BLaER1 (cell line): ENCODE results near the gene ATG7.
"Not testable (repeated sequence)": the region's sequence is repeated elsewhere in the genome, so short reads cannot be mapped to it uniquely, and the experiment has no call there.

Experiments
- H3K27ac ChIP-seq: shearing (Covaris generic); formaldehyde crosslinking; 2 replicates; pipeline ENCODE4 v1.8.1; 2022
- H3K27me3 ChIP-seq: shearing (Covaris generic); formaldehyde crosslinking; 2 replicates; pipeline ENCODE4 v1.8.1; 2022
- H3K36me3 ChIP-seq: shearing (Covaris generic); formaldehyde crosslinking; 2 replicates; pipeline ENCODE4 v1.8.1; 2022
- H3K4me1 ChIP-seq: shearing (Covaris generic); formaldehyde crosslinking; 2 replicates; pipeline ENCODE4 v1.8.1; 2022
- H3K4me2 ChIP-seq: shearing (Covaris generic); formaldehyde crosslinking; 2 replicates; pipeline ENCODE4 v1.8.1; 2022
- H3K4me3 ChIP-seq: shearing (Covaris generic); formaldehyde crosslinking; 2 replicates; pipeline ENCODE4 v1.8.1; 2022
- H3K9ac ChIP-seq: shearing (Covaris generic); formaldehyde crosslinking; 2 replicates; pipeline ENCODE4 v1.8.1; 2022
- H3K9me3 ChIP-seq: shearing (Covaris generic); formaldehyde crosslinking; 2 replicates; pipeline ENCODE4 v1.8.1; 2022
- H4K20me1 ChIP-seq: shearing (Covaris generic); formaldehyde crosslinking; 2 replicates; pipeline ENCODE4 v1.8.1; 2022
- Cebpa-rat ChIP-seq: shearing (Covaris generic); IDR thresholded peaks from 2 replicates; pipeline ENCODE4 v1.8.1; 2022

ATG7 gene

GRCh38 chr3:11335056-11335608 lies 62.9 kb downstream of the ATG7 start:
- Histone ChIP-seq H3K27ac (no peak overlapping the region), H3K4me1 (no peaks in the 10 kb centered on the region), H3K9me3 (no peaks in the 10 kb centered on the region), H3K9ac (no peak overlapping the region), H3K4me2 (no peak overlapping the region), H3K4me3 (no peak overlapping the region), H4K20me1 (no peaks in the 10 kb centered on the region), H3K36me3 (peaks cover 17% of the 10 kb centered on the region), H3K27me3 (no peaks in the 10 kb centered on the region)
- TF ChIP-seq Cebpa-rat, result no peak

- Histone ChIP-seq H3K4me2 (no peak overlapping the region), H3K27ac (no peak overlapping the region), H3K4me1 (no peaks in the 10 kb centered on the region), H3K9ac (no peak overlapping the region), H3K27me3 (no peaks in the 10 kb centered on the region), H3K9me3 (no peaks in the 10 kb centered on the region), H3K36me3 (peaks cover 29% of the 10 kb centered on the region), H3K4me3 (no peak overlapping the region), H4K20me1 (no peaks in the 10 kb centered on the region)
- TF ChIP-seq Cebpa-rat, result no peak
Observed at GRCh38 chr3:11339541-11339940, 67.3 kb downstream of the ATG7 start.

GRCh38 chr3:11346416-11346815 lies 74.2 kb downstream of the ATG7 start:
- H4K20me1 ChIP-seq, result no peaks in the 10 kb centered on the region
- H3K27me3 ChIP-seq, result no peaks in the 10 kb centered on the region
- no peak overlapping the region for H3K27ac ChIP-seq
- H3K9ac ChIP-seq, result no peak overlapping the region
- H3K4me3 ChIP-seq, result no peak overlapping the region
- no peaks in the 10 kb centered on the region for H3K4me1 ChIP-seq
- peaks cover 68% of the 10 kb centered on the region for H3K36me3 ChIP-seq
- H3K9me3 ChIP-seq, result peaks cover 16% of the 10 kb centered on the region
- no peak overlapping the region for H3K4me2 ChIP-seq
- TF ChIP-seq Cebpa-rat, result no peak

- not testable (repeated sequence) for H3K4me1 ChIP-seq, H3K9ac ChIP-seq, H4K20me1 ChIP-seq, H3K27me3 ChIP-seq, H3K27ac ChIP-seq, H3K4me2 ChIP-seq, H3K4me3 ChIP-seq
- H3K9me3 ChIP-seq, result peaks cover 16% of the 10 kb centered on the region
- H3K36me3 ChIP-seq, result peaks cover 76% of the 10 kb centered on the region
Observed at GRCh38 chr3:11348877-11349276, 76.7 kb downstream of the ATG7 start.

- no peaks in the 10 kb centered on the region for H4K20me1 ChIP-seq
- no peak for TF ChIP-seq Cebpa-rat
- peaks cover 16% of the 10 kb centered on the region for H3K9me3 ChIP-seq
- H3K4me2 ChIP-seq, result no peak overlapping the region
- H3K27ac ChIP-seq, result no peak overlapping the region
- H3K27me3 ChIP-seq, result no peaks in the 10 kb centered on the region
- peaks cover 74% of the 10 kb centered on the region for H3K36me3 ChIP-seq
- no peak overlapping the region for H3K4me3 ChIP-seq
- no peaks in the 10 kb centered on the region for H3K4me1 ChIP-seq
- H3K9ac ChIP-seq, result no peak overlapping the region
Observed at GRCh38 chr3:11349446-11349845, 77.2 kb downstream of the ATG7 start.

- H3K4me2 ChIP-seq, result no peak overlapping the region
Observed at GRCh38 chr3:11350374-11350773, 78.2 kb downstream of the ATG7 start.

GRCh38 chr3:11351451-11351850 lies 79.3 kb downstream of the ATG7 start:
- no peak for TF ChIP-seq Cebpa-rat
- peaks cover 60% of the 10 kb centered on the region for H3K36me3 ChIP-seq
- H4K20me1 ChIP-seq, result no peaks in the 10 kb centered on the region
- no peaks in the 10 kb centered on the region for H3K4me1 ChIP-seq
- H3K9ac ChIP-seq, result no peak overlapping the region
- no peaks in the 10 kb centered on the region for H3K27me3 ChIP-seq
- H3K4me3 ChIP-seq, result no peak overlapping the region
- no peak overlapping the region for H3K27ac ChIP-seq
- no peak overlapping the region for H3K4me2 ChIP-seq
- peaks cover 16% of the 10 kb centered on the region for H3K9me3 ChIP-seq

More at GRCh38 chr3:11350374-11350773, 78.2 kb downstream of the ATG7 start:
- H3K9me3 ChIP-seq, result peaks cover 16% of the 10 kb centered on the region
- H4K20me1 ChIP-seq, result no peaks in the 10 kb centered on the region
- no peak overlapping the region for H3K4me3 ChIP-seq
- H3K27ac ChIP-seq, result no peak overlapping the region
- no peak overlapping the region for H3K9ac ChIP-seq
- no peak for TF ChIP-seq Cebpa-rat
- no peaks in the 10 kb centered on the region for H3K27me3 ChIP-seq
- H3K36me3 ChIP-seq, result peaks cover 66% of the 10 kb centered on the region
- H3K4me1 ChIP-seq, result no peaks in the 10 kb centered on the region

GRCh38 chr3:11356269-11356668 lies 84.1 kb downstream of the ATG7 start:
- Histone ChIP-seq H3K27me3 (no peaks in the 10 kb centered on the region), H3K9me3 (no peaks in the 10 kb centered on the region), H3K4me2 (no peak overlapping the region), H4K20me1 (no peaks in the 10 kb centered on the region), H3K27ac (no peak overlapping the region), H3K4me3 (no peak overlapping the region), H3K9ac (no peak overlapping the region), H3K4me1 (no peaks in the 10 kb centered on the region), H3K36me3 (peaks cover 60% of the 10 kb centered on the region)
- no peak for TF ChIP-seq Cebpa-rat

GRCh38 chr3:11362600-11362999 lies 90.4 kb downstream of the ATG7 start:
- peaks cover 97% of the 10 kb centered on the region for H3K36me3 ChIP-seq
- H4K20me1 ChIP-seq, result no peaks in the 10 kb centered on the region
- H3K9me3 ChIP-seq, result no peaks in the 10 kb centered on the region
- no peak overlapping the region for H3K9ac ChIP-seq
- H3K4me3 ChIP-seq, result no peak overlapping the region
- H3K27me3 ChIP-seq, result no peaks in the 10 kb centered on the region
- H3K4me1 ChIP-seq, result no peaks in the 10 kb centered on the region
- H3K27ac ChIP-seq, result no peak overlapping the region
- H3K4me2 ChIP-seq, result no peak overlapping the region
- TF ChIP-seq Cebpa-rat, result no peak

GRCh38 chr3:11363715-11364114 lies 91.5 kb downstream of the ATG7 start:
- Histone ChIP-seq H3K4me3 (no peak overlapping the region), H3K4me1 (no peaks in the 10 kb centered on the region), H3K9me3 (no peaks in the 10 kb centered on the region), H3K27ac (no peak overlapping the region), H4K20me1 (no peaks in the 10 kb centered on the region), H3K27me3 (no peaks in the 10 kb centered on the region), H3K9ac (no peak overlapping the region), H3K36me3 (peaks cover 95% of the 10 kb centered on the region), H3K4me2 (no peak overlapping the region)
- no peak for TF ChIP-seq Cebpa-rat

GRCh38 chr3:11364181-11364580 lies 92.0 kb downstream of the ATG7 start:
- H3K36me3 ChIP-seq, result peaks cover 95% of the 10 kb centered on the region
- no peaks in the 10 kb centered on the region for H3K27me3 ChIP-seq
- no peaks in the 10 kb centered on the region for H4K20me1 ChIP-seq
- TF ChIP-seq Cebpa-rat, result no peak
- H3K9me3 ChIP-seq, result no peaks in the 10 kb centered on the region
- no peak overlapping the region for H3K4me3 ChIP-seq
- H3K4me2 ChIP-seq, result no peak overlapping the region
- H3K9ac ChIP-seq, result no peak overlapping the region
- H3K27ac ChIP-seq, result no peak overlapping the region
- no peaks in the 10 kb centered on the region for H3K4me1 ChIP-seq
